ENCODE results near the gene KCTD5.
"Not testable (repeated sequence)": the region's sequence is repeated elsewhere in the genome, so short reads cannot be mapped to it uniquely, and the experiment has no call there.

KCTD5 gene, protein sequence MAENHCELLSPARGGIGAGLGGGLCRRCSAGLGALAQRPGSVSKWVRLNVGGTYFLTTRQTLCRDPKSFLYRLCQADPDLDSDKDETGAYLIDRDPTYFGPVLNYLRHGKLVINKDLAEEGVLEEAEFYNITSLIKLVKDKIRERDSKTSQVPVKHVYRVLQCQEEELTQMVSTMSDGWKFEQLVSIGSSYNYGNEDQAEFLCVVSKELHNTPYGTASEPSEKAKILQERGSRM

DNA sequence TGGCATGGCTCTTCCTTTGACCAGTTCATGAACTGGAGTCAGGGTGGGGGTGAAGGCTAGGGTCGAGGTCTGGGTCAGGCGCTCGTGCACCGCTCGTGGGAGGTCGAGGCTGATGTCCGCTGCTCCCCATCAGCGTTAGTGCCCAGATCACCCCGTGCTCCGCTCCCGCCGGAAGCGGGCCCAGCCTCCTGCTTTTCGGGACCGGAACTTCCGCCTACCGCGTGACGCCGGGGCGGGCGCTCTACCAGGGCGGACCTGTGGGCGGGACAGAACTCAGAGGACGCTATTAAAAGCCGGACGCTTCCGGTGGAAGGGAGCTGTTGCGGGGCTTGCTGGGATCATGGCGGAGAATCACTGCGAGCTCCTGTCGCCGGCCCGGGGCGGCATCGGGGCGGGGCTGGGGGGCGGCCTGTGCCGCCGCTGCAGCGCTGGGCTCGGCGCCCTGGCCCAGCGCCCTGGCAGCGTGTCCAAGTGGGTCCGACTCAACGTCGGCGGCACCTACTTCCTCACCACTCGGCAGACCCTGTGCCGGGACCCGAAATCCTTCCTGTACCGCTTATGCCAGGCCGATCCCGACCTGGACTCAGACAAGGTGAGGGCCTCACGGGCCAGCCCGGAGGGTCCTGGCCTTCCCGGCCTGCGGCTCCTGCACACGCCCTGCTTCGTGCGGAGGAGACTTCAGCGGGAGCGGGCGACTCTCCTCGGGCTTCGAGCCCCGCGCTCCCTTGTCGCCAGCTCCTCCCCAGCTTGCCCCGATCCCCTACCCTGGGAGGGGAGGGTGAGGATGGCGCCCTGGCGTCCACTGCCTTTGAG, at the start of gene KCTD5:
Gene KCTD5, plus strand, starts transcription at position 315 of the 813 bp plus-strand sequence. Its CDS starts 26 bp downstream, at position 341.
- peak; percentile 97 for DNase-seq

DNA sequence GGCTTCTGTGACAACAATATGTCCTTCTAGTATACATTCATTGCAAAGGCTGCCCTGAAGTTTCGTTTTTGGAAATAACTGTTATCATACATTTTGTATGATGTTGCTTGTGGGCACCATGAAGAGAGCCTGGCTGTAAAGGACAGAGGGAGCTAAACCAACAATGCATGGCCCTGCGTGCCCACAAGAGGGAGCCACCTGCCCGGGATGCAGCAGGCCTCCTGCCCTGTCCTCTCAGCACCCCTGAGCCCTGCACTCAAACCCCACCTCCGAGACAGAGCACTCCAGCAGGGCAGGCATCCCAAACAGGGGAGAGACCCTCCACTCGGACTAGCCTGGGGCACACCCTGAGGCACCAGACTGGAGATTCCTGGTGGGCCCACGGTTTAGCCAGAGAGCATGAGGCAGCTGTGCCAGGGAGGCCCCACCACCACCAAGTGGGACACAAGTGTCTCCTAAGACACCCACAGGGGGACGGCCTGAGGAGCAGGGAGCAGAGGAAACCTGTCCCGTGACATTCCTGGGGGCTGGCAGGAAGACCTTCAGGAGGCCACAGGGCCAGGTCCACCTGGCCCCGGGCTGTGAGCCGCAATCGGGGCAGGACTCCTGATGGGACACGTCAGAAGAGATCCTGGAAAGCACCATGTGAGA, 43.1 kb upstream of the KCTD5 start:
- DNase-seq = not testable (repeated sequence)

DNA sequence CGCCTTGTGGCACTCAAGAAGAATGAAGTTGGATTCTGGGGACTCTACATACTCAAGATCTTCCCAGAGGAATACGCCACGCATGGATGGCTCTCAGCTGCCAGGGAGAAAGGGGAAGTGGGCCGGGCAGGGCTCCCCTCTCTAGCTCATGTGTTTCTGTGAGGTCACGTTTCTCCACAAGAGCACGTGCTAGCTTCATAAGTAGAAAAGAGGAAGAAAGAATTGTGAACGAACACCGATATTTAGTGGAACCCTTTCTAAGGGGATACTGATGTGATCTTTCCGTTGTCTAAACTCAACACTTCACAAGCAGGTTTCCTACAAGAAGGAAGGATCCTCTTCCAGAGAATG, 42.6 kb upstream of the KCTD5 start:
- not testable (repeated sequence) for DNase-seq

DNA sequence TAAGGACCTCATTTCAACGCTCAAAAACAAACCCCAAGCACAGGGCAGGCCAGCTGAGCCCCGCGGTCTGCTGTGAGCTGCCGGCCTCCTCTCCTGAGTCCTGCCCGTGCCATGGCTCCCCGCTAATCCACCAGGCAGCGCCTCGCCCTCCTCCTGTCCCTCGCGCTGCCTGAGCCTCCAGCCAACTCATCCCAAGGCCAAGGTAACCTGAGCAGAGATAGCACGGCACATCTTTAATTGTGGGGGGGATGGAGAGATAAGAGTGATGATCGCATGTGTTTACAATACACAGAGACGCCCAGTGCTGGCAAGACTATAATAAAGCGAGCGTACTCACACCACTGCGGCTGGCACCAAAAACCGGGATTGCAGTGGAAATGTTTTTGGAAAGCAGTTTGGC, 39.8 kb upstream of the KCTD5 start:
- DNase-seq = not testable (repeated sequence)

DNA sequence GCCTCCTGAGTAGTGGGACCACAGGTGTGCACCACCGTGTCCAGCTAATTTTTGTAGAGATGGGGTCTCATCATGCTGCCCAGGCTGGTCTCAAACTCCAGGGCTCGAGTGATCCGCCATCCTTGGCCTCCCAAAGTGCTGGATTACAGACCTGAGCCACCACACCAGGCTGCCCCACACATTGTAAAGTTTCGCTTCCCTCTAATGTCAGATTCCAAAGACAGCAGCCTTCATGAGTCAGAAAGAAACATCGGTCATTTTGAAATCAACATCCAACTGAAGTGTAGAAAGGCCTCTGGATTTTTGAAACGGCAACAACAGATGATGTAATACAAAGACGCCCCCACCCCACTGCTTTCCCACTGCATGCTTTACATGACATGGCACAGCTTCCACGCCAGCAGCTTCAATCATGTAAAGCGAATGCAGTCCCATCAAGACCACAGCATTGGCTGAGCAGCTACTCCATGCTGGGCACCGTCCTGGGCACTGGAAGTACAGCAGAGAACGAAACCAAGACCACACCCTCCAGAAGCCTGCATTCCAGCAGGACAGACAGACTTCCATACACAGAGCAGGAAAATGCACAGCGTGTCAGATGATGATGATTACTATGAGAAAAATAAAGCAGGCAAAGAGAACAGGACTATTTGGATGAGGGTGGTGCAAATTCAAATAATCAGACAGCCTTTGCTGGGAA, 37.4 kb upstream of the KCTD5 start:
- DNase-seq = not testable (repeated sequence)

DNA sequence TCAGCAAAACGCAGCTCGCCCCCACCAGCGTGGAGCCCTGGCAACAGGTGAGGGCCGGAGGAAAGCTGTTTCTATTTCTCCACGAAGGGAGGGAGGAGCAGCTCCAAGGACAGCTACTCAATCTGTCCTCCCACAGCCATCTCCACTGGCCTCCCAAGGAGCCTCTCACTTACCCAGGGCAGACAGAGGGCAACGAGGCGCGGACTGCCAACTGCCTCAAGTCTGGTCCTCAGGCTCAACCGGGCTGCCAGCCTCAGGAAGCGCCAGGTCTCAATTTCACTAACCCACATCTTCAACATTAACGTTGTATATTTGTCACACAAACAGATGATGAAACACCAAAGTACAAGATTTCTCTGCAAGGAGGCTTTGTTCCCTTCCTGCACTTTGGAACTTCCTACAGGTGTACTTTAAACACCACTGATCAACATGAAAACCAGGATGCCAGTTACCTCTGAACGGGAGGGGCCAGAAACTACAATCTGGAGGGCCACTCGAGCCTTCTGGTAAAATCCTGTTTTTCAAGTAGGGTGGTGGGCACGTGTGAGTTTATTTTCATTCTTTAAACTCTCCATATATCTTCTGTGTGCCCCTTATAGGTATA, 31.0 kb upstream of the KCTD5 start:
- not testable (repeated sequence) for DNase-seq

DNA sequence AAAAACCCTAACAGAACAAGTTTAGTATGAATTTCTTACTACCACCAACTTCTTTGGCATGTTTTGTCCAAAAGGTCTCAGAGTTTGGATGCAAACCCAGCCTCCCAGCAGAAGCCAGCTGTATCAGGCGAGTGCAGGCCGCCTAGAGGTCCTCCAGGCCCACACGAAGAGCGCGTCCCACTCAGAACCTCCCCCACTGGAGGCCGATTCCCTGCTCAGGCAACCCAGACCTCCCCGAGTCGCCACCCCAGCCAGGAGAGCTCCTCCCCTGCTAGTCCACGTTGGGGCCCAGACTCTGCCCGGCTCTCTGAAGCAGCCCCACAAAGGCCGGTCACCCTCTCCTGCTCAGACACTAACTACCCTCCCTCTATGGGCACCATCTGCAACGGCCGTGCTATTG, 28.4 kb upstream of the KCTD5 start:
- DNase-seq = not testable (repeated sequence)

DNA sequence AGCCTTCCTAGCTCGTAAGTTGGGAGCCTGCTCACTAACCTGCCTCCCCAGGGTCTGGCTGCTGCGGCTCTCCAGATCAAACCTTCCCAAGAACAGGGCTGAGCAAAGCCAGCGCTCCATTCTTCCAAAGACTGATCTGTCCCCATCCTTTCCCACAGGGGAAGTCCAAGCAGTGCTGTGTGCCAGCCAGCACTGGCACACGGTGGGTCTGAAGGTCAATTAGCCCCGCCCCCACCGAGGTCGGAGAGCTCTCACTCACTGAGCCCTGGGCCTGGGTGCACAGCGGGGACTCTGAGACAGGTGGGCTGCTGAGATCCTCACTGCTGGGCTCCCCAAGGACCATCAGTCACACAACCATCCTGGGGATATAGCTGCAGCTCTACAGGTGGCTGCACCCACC, 27.4 kb upstream of the KCTD5 start:
- DNase-seq = not testable (repeated sequence)

DNA sequence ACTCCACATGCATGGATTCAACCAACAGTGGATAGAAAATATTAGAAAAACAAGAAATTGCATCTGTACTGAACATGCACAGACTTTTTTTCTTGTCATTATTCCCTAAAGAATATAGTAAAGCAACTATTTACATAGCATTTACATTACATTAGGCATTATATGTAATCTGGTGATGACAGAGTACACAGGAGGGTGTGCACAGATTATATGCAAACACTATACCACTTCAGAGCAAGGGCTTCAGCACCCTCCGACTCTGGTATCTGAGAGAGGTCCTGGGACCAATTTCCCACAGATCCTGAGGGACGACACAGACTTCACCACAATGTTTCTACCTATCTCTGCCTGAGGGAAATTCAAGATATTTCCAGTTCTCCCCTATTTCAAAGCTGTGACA, 25.3 kb upstream of the KCTD5 start:
- no peak for DNase-seq

DNA sequence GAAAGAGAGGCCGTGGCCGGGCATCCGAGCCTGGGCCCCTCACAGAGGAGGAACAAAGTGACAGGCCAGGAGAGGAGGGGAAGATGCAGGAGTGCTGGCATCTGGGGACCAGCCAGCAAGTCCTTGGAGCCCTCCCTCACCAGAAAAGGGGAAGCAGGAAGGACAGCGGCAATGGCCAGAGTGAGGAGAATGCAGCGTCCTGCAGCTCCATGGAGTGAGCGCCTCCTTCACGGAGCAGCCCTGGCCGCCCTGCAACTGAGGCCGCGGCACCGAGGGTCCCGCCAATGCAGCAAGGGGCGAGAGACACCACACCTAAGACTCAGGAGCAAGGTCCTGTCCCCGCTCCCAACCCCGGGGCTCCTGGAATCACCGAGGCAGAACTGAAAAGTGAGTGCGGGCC, 24.5 kb upstream of the KCTD5 start:
- not testable (repeated sequence) for DNase-seq

DNA sequence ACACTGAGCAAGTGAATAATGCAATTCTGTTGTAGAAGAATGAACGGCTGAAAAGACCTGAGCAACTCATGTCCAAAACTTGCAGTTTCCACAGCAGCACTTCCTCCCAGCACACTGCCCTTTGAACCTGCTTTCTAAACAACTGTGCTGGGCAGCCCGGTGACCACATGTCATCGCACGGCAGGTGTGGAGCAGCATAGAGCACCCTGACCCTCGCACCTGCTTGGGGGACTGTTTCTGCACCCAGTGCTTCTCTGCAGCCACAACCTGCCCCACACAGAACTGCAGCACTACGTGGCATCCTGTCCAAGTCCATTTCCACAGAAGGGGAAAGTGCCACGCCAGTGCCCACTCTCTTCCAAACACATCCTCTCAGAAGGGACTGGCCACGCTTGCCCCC, 22.8 kb upstream of the KCTD5 start:
- peak; percentile 12 for DNase-seq

DNA sequence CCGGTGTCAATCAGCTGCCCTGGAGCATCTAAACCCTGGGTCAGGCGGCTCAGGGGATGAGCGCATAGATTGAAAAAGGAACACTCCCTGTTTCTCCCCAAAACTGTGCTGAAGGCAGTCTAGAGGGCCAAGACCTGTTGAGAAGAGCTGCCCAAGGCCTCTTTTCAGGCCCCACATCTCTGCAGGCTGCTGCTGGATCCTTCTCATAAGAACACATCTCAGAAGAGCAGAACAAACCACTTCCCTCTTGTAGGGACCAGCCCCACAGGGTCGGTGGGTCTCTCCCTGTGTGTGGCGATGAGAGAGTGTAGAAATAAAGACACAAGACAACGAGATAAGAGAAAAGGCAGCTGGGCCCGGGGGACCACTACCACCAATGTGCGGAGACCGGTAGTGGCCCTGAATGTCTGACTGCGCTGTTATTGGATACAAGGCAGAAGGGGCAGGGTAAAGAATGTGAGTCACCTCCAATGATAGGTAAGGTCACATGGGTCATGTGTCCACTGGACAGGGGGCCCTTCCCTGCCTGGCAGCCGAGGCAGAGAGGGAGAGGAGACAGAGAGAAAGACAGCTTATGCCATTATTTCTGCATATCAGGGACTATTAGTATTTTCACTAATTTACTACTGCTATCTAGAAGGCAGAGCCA, 22.2 kb upstream of the KCTD5 start:
- not testable (repeated sequence) for DNase-seq

DNA sequence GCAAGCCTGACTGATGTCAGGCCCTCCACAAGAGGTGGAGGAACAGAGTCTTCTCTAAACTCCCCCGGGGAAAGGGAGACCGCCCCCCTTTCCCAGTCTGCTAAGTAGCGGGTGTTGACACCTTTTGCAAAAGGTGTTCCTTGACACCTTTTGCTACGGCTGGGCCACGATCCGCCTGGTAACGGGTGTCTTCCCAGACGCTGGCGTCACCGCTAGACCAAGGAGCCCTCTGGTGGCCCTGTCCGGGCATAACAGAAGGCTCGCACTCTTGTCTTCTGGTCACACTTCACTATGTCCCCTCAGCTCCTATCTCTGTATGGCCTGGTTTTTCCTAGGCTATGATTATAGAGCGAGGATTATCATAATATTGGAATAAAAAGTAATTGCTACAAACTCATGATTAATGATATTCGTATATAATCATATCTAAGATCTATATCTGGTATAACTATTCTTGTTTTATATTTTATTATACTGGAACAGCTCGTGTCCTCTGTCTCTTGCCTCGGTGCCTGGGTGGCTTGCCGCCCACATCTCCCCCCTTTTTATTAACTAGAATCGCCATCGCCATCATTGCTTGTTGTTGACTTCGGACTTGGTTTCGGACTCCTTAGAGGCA, 21.5 kb upstream of the KCTD5 start:
- DNase-seq = not testable (repeated sequence)

DNA sequence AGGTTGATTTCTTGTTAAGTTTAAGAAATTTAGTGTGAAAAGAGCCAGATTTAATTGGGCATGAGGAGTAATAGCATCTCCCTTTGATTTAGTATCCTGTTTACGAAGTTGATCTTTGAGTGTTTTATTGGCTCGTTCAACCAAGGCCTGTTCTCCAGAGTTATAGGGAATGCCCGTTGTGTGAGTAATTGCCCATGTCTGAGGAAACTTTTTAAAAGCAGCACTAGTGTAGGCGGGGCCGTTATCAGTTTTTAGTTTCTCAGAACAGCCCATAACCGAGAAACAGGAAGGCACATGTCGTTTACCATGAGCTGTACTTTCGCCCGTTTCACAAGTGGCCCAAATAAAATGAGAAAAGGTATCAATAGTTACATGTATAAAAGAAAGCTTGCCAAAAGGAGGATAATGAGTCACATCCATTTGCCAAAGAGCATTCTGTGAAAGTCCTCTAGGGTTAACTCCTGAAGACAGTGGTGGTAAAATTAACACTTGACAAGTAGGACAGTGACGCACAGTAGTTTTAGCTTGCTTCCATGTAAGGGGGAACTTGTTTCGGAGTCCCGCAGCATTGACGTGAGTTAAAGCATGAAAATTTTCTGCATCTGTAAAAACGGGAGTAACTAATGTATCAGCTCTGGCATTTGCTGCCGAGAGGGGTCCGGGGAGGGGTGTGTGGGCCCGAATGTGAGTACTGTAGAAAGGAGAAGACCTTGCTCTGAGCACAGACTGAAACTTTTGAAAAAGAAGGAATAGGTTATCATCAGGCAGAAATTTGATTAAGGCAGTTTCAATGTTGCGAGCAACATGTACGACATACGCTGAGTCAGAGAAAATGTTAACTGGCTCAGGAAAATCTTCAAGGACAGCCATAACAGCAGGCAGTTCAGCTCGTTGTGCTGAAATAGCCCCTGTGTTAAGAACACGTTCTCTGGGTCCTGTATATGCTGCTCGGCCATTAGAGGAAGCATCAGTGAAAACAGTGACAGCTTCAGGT, 18.5 kb upstream of the KCTD5 start:
- DNase-seq = peak; percentile 77

DNA sequence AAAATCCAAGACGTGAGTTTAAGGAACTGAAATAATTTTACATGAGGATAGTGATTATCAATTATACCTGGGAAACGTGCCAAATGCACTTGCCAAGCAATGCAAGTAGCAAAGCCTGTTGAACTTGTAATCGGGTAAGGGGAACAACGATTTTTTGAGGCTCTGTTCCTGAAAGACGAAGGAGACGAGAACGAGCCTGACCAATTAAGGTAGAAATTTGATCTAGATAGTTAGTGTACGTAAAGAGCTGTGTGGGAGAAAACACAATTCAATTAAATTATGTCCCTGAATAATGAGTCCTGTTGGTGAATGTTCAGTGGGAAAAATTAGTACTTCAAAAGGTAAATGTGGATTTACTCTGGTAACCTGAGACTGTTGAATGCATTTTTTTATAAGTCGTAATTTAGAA, 17.7 kb upstream of the KCTD5 start:
- no peak for DNase-seq

DNA sequence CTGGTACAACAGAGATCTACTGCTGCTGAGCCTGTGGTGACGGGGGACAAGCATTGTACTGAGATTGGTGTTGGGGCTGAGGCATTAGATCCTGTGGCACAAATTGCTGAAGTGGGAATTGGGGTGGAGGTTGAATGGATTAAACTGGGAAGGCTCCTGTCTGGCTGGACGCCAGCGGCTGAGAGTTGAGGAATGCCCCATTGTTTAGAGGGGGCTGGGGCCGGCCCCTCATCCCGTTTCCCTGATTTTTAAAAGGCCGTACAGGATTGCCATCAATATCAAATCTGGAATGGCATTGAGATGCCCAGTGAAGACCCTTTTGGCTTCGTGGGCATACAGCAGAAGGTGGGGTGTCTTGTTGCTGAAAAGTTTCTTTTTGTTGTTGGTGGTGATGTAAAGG, 15.7 kb upstream of the KCTD5 start:
- DNase-seq = not testable (repeated sequence)

DNA sequence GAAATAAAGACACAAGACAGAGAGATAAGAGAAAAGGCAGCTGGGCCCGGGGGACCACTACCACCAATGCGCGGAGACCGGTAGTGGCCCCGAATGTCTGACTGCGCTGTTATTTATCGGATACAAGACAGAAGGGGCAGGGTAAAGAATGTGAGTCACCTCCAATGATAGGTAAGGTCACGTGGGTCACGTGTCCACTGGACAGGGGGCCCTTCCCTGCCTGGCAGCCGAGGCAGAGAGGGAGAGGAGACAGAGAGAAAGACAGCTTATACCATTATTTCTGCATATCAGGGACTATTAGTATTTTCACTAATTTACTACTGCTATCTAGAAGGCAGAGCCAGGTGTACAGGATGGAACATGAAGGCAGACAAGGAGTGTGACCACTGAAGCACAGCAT, 12.7 kb upstream of the KCTD5 start:
- not testable (repeated sequence) for DNase-seq

DNA sequence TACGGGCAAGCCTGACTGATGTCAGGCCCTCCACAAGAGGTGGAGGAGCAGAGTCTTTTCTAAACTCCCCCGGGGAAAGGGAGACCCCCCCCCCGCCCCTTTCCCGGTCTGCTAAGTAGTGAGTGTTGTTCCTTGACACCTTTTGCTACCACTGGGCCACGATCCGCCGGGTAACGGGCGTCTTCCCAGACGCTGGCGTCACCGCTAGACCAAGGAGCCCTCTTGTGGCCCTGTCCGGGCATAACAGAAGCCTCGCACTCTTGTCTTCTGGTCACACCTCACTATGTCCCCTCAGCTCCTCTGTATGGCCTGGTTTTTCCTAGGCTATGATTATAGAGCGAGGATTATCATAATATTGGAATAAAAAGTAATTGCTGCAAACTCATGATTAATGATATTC, 12.3 kb upstream of the KCTD5 start:
- DNase-seq = peak; percentile 82

DNA sequence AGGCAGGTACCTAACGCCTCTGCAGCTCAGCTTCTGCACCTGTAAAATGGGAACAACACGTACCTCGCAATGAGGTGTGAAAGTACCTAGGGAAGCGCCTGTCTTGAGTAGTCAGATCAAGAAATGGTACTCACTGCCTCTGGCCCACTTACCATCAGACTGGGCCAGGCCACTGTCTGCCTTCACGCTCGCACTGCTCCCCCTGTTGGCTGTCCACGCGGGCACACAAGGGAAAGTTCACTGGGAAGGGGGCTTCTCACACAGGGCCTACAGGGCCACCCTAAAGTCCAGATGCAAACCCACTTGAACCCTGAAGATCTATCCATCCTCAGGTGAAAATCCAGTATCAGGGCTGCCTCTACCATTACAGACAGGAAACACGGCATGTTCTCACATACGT, 11.1 kb upstream of the KCTD5 start:
- peak; percentile 67 for DNase-seq

DNA sequence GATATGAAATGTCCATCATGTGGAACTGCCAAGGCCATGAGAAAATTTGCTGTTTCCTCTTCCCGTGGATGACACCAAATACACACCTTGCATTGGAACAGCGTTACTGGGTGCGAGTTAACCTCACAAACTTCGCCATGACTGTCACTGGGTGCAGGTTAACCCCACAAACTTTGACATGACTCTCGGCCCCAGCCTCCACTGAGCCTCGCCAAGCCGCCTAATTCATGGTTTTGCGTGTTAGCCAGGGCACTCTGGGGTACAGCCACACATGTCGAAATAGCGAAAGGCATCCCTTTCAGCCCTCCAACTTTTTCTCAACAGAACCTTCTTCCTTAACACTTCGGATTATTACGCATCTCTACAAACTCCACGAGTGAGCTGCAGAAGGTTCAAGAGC, 10.6 kb upstream of the KCTD5 start:
- DNase-seq = no peak

All from islet precursor cell (in vitro differentiated cells).